Measurements from ENCODE around the gene ZNF750.

ZNF750 gene

GRCh38 chr17:82812058-82812457 lies 27.8 kb downstream of the ZNF750 start:
- DNase-seq (ENCODE audit: low spot score): no peak

GRCh38 chr17:82810644-82811430 lies 29.0 kb downstream of the ZNF750 start:
- DNase-seq (ENCODE audit: low spot score): no peak

GRCh38 chr17:82808921-82809905 lies 30.6 kb downstream of the ZNF750 start:
- DNase-seq (ENCODE audit: low spot score): no peak

- DNase-seq (ENCODE audit: low spot score): no peak
Observed at GRCh38 chr17:82808006-82808405, 31.8 kb downstream of the ZNF750 start.

- DNase-seq (ENCODE audit: low spot score): no peak
Observed at GRCh38 chr17:82807562-82807961, 32.3 kb downstream of the ZNF750 start.

- DNase-seq (ENCODE audit: low spot score): no peak
Observed at GRCh38 chr17:82807101-82807500, 32.7 kb downstream of the ZNF750 start.

GRCh38 chr17:82806645-82807044 lies 33.2 kb downstream of the ZNF750 start:
- no peak for DNase-seq (ENCODE audit: low spot score)

GRCh38 chr17:82805823-82806222 lies 34.0 kb downstream of the ZNF750 start:
- DNase-seq (ENCODE audit: low spot score): no peak

GRCh38 chr17:82805254-82805653 lies 34.6 kb downstream of the ZNF750 start:
- DNase-seq (ENCODE audit: low spot score): no peak

- DNase-seq (ENCODE audit: low spot score): peak; percentile 19
Observed at GRCh38 chr17:82804442-82805191, 35.2 kb downstream of the ZNF750 start.

- no peak for DNase-seq (ENCODE audit: low spot score)
Observed at GRCh38 chr17:82803606-82804005, 36.2 kb downstream of the ZNF750 start.

GRCh38 chr17:82803185-82803584 lies 36.6 kb downstream of the ZNF750 start:
- DNase-seq (ENCODE audit: low spot score): no peak

- no peak for DNase-seq (ENCODE audit: low spot score)
Observed at GRCh38 chr17:82802075-82802780, 37.6 kb downstream of the ZNF750 start.

GRCh38 chr17:82801377-82801970 lies 38.3 kb downstream of the ZNF750 start:
- no peak for DNase-seq (ENCODE audit: low spot score)

GRCh38 chr17:82800885-82801284 lies 38.9 kb downstream of the ZNF750 start:
- no peak for DNase-seq (ENCODE audit: low spot score)

- no peak for DNase-seq (ENCODE audit: low spot score)
Observed at GRCh38 chr17:82799591-82799990, 40.2 kb downstream of the ZNF750 start.

- no peak for DNase-seq (ENCODE audit: low spot score)
Observed at GRCh38 chr17:82798752-82799151, 41.1 kb downstream of the ZNF750 start.

GRCh38 chr17:82797061-82797460 lies 42.8 kb downstream of the ZNF750 start:
- no peak for DNase-seq (ENCODE audit: low spot score)

- DNase-seq (ENCODE audit: low spot score): no peak
Observed at GRCh38 chr17:82795615-82796014, 44.2 kb downstream of the ZNF750 start.

- no peak for DNase-seq (ENCODE audit: low spot score)
Observed at GRCh38 chr17:82794781-82795482, 44.9 kb downstream of the ZNF750 start.

All from pons (tissue), 1 donor.